ENCODE measurements around the gene MACROD2. TPM values are rescaled to one million over a fixed set of nuclear protein-coding genes. Genes with fewer than 3 reads are reported as not detected.

MACROD2 gene
- total RNA-seq, 2 donors from 2014 or later: 0.95 to 4.2 TPM

- ATAC-seq (ENCODE audit: insufficient number of reproducible peaks, low FRiP score, low read depth) (no peak), DNase-seq (ENCODE audit: low spot score) (no peak)
- H3K27ac ChIP-seq: no peak overlapping the region
- H3K27me3 ChIP-seq (replicated peaks; ENCODE audit: insufficient read depth): no peaks in the 10 kb centered on the region
- no peaks in the 10 kb centered on the region for H3K36me3 ChIP-seq
- TF ChIP-seq, protein P1, sequence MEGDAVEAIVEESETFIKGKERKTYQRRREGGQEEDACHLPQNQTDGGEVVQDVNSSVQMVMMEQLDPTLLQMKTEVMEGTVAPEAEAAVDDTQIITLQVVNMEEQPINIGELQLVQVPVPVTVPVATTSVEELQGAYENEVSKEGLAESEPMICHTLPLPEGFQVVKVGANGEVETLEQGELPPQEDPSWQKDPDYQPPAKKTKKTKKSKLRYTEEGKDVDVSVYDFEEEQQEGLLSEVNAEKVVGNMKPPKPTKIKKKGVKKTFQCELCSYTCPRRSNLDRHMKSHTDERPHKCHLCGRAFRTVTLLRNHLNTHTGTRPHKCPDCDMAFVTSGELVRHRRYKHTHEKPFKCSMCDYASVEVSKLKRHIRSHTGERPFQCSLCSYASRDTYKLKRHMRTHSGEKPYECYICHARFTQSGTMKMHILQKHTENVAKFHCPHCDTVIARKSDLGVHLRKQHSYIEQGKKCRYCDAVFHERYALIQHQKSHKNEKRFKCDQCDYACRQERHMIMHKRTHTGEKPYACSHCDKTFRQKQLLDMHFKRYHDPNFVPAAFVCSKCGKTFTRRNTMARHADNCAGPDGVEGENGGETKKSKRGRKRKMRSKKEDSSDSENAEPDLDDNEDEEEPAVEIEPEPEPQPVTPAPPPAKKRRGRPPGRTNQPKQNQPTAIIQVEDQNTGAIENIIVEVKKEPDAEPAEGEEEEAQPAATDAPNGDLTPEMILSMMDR (IDR thresholded peaks at IDR 0.05): no peak
- no peak overlapping the region for H3K4me3 ChIP-seq
- H3K9me3 ChIP-seq: no peaks in the 10 kb centered on the region
- no peaks in the 10 kb centered on the region for H3K4me1 ChIP-seq (ENCODE audit: control insufficient read depth in 1 of 2, low read depth in 2 of 2)
Measured at GRCh38 chr20:14580418-14581074, 585.2 kb downstream of the MACROD2 start.

GRCh38 chr20:14581731-14582130 lies 586.4 kb downstream of the MACROD2 start:
- Histone ChIP-seq H3K9me3 (no peaks in the 10 kb centered on the region), H3K36me3 (no peaks in the 10 kb centered on the region), H3K27ac (no peak overlapping the region), H3K27me3 (replicated peaks; ENCODE audit: insufficient read depth) (no peaks in the 10 kb centered on the region), H3K4me1 (ENCODE audit: control insufficient read depth in 1 of 2, low read depth in 2 of 2) (no peaks in the 10 kb centered on the region), H3K4me3 (no peak overlapping the region)
- TF ChIP-seq, protein P1 (IDR thresholded peaks at IDR 0.05): no peak
- ATAC-seq (ENCODE audit: insufficient number of reproducible peaks, low FRiP score, low read depth): no peak
- no peak for DNase-seq (ENCODE audit: low spot score)

- Histone ChIP-seq H3K4me3 (no peak overlapping the region), H3K9me3 (no peaks in the 10 kb centered on the region), H3K27me3 (replicated peaks; ENCODE audit: insufficient read depth) (no peaks in the 10 kb centered on the region), H3K4me1 (ENCODE audit: control insufficient read depth in 1 of 2, low read depth in 2 of 2) (no peaks in the 10 kb centered on the region), H3K27ac (no peak overlapping the region), H3K36me3 (no peaks in the 10 kb centered on the region)
- DNase-seq (ENCODE audit: low spot score) (no peak), ATAC-seq (ENCODE audit: insufficient number of reproducible peaks, low FRiP score, low read depth) (no peak)
- TF ChIP-seq, protein P1 (IDR thresholded peaks at IDR 0.05): no peak
Measured at GRCh38 chr20:14582855-14583254, 587.5 kb downstream of the MACROD2 start.

DNA sequence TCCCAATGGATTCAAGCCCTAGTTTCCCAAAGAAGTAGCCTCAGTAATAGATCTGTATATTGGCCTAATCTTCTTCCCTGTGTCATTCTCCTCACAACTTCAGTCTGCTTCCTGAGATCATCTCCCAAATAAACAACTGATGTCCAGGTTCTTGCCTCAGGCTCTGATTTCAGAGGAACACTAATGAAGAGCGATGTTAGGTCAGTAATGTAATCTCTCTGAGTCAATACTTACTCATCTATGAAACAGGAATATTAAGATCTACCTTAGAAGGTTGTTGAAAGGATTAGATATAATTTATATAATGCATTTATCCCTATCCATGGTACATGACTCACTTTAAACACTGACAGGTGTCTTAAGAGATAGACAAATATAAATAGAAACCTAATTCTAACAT lies 588.1 kb downstream of the MACROD2 start:
- Histone ChIP-seq H3K27ac (no peak overlapping the region), H3K27me3 (replicated peaks; ENCODE audit: insufficient read depth) (no peaks in the 10 kb centered on the region), H3K36me3 (no peaks in the 10 kb centered on the region), H3K4me3 (no peak overlapping the region), H3K4me1 (ENCODE audit: control insufficient read depth in 1 of 2, low read depth in 2 of 2) (no peaks in the 10 kb centered on the region), H3K9me3 (no peaks in the 10 kb centered on the region)
- no peak for DNase-seq (ENCODE audit: low spot score)
- TF ChIP-seq, protein P1 (IDR thresholded peaks at IDR 0.05): no peak
- no peak for ATAC-seq (ENCODE audit: insufficient number of reproducible peaks, low FRiP score, low read depth)

- no peak for ATAC-seq (ENCODE audit: insufficient number of reproducible peaks, low FRiP score, low read depth)
- Histone ChIP-seq H3K9me3 (no peaks in the 10 kb centered on the region), H3K36me3 (no peaks in the 10 kb centered on the region), H3K27ac (no peak overlapping the region), H3K4me3 (no peak overlapping the region), H3K4me1 (ENCODE audit: control insufficient read depth in 1 of 2, low read depth in 2 of 2) (no peaks in the 10 kb centered on the region), H3K27me3 (replicated peaks; ENCODE audit: insufficient read depth) (no peaks in the 10 kb centered on the region)
- TF ChIP-seq, protein P1 (IDR thresholded peaks at IDR 0.05): no peak
- DNase-seq (ENCODE audit: low spot score): no peak
Measured at GRCh38 chr20:14589383-14589782, 594.1 kb downstream of the MACROD2 start.
